ENCODE measurements around the gene GRIA3. TPM values are rescaled to one million over a fixed set of nuclear protein-coding genes. Genes with fewer than 3 reads are reported as not detected.

GRIA3 gene
- total RNA-seq, 1 experiment from 2014 or later: not detected

GRCh38 chrX:123336666-123337065 is 152.6 kb downstream of the GRIA3 start:
- no peaks in the 10 kb centered on the region for H3K79me2 ChIP-seq (ENCODE audit: low read length)
- no peak overlapping the region for H3K27ac ChIP-seq (ENCODE audit: low read length)
- CTCF ChIA-PET: no interaction called here
- H3K4me2 ChIP-seq (ENCODE audit: low read length): no peak overlapping the region
- H3K27me3 ChIP-seq (ENCODE audit: low read length): no peaks in the 10 kb centered on the region
- H3F3A ChIP-seq (ENCODE audit: low read length, unreplicated experiment): no peaks in the 10 kb centered on the region
- H2AFZ ChIP-seq (ENCODE audit: low read length): no peak overlapping the region
- intact Hi-C loops (cut with micrococcal nuclease): loop anchor here (10.0 kb wide), 1 partner anchor 162 kb away; no protein-coding TSS in a partner anchor
- ATAC-seq (peak; percentile 73), DNase-seq (peak; percentile 57)
- H3K9me3 ChIP-seq (ENCODE audit: low read length): no peaks in the 10 kb centered on the region
- no peaks in the 10 kb centered on the region for H3K9me2 ChIP-seq (replicated peaks; ENCODE audit: low read length)
- POLR2A ChIA-PET (ENCODE audit: unreplicated experiment): no interaction called here
- peaks cover 7% of the 10 kb centered on the region; the same call in 1 of the 2 replicates for H3K4me1 ChIP-seq (ENCODE audit: insufficient read depth, low read length)
- H3K36me3 ChIP-seq (ENCODE audit: low read depth, low read length): no peaks in the 10 kb centered on the region
- BruUV-seq (replicated peaks): no TSS peak
- H3K4me3 ChIP-seq (ENCODE audit: low read length): no peak overlapping the region
- H4K20me1 ChIP-seq (ENCODE audit: low read length): no peaks in the 10 kb centered on the region
- no peak overlapping the region for H3K9ac ChIP-seq (ENCODE audit: low read length)
- TF ChIP-seq CTCF (conservative IDR thresholded peaks at IDR 0.05; ENCODE audit: low read depth, low read length) (no peak), EZH2 (IDR thresholded peaks at IDR 0.05; ENCODE audit: low read length, unreplicated experiment) (no peak), EZH2phosphoT487 (IDR thresholded peaks at IDR 0.05; ENCODE audit: borderline replicate concordance, low read length) (no peak)

GRCh38 chrX:123337886-123338639 is 154.0 kb downstream of the GRIA3 start:
- H4K20me1 ChIP-seq (ENCODE audit: low read length): no peaks in the 10 kb centered on the region
- no peak overlapping the region for H3K27ac ChIP-seq (ENCODE audit: low read length)
- no peak overlapping the region for H3K9ac ChIP-seq (ENCODE audit: low read length)
- POLR2A ChIA-PET (ENCODE audit: unreplicated experiment): no interaction called here
- no peaks in the 10 kb centered on the region for H3K36me3 ChIP-seq (ENCODE audit: low read depth, low read length)
- H3K9me2 ChIP-seq (replicated peaks; ENCODE audit: low read length): no peaks in the 10 kb centered on the region
- H3K4me1 ChIP-seq (ENCODE audit: insufficient read depth, low read length): peaks cover 7% of the 10 kb centered on the region; the same call in 1 of the 2 replicates
- H3K4me3 ChIP-seq (ENCODE audit: low read length): no peak overlapping the region
- no peak overlapping the region for H3K4me2 ChIP-seq (ENCODE audit: low read length)
- no peaks in the 10 kb centered on the region for H3K79me2 ChIP-seq (ENCODE audit: low read length)
- TF ChIP-seq CTCF (conservative IDR thresholded peaks at IDR 0.05; ENCODE audit: low read depth, low read length) (no peak), EZH2 (IDR thresholded peaks at IDR 0.05; ENCODE audit: low read length, unreplicated experiment) (no peak), EZH2phosphoT487 (IDR thresholded peaks at IDR 0.05; ENCODE audit: borderline replicate concordance, low read length) (no peak)
- no peaks in the 10 kb centered on the region for H3F3A ChIP-seq (ENCODE audit: low read length, unreplicated experiment)
- ATAC-seq (no peak), DNase-seq (no peak)
- H2AFZ ChIP-seq (ENCODE audit: low read length): no peak overlapping the region
- no peaks in the 10 kb centered on the region for H3K9me3 ChIP-seq (ENCODE audit: low read length)
- intact Hi-C loops (cut with micrococcal nuclease): loop anchor here (10.0 kb wide), 1 partner anchor 163 kb away; no protein-coding TSS in a partner anchor
- H3K27me3 ChIP-seq (ENCODE audit: low read length): no peaks in the 10 kb centered on the region
- CTCF ChIA-PET: no interaction called here
- BruUV-seq (replicated peaks): no TSS peak
